Stimulated activated CD4-positive, alpha-beta T cell treated with anti-CD3 and anti-CD28 coated beads, Interleukin-1b, Interleukin-23, amount 100 ng/mL, for 1 hour (primary cell): ENCODE results near the gene DNAJC19.
"Not testable (repeated sequence)": the region's sequence is repeated elsewhere in the genome, so short reads cannot be mapped to it uniquely, and the experiment has no call there.

Experiments
- DNase-seq, 2 donors: peaks; one replicate each; pipeline ENCODE4 v3.0.0-alpha.2; 2020; ENCODE audit warnings: low read depth in 2 of 2

DNAJC19 gene

DNA sequence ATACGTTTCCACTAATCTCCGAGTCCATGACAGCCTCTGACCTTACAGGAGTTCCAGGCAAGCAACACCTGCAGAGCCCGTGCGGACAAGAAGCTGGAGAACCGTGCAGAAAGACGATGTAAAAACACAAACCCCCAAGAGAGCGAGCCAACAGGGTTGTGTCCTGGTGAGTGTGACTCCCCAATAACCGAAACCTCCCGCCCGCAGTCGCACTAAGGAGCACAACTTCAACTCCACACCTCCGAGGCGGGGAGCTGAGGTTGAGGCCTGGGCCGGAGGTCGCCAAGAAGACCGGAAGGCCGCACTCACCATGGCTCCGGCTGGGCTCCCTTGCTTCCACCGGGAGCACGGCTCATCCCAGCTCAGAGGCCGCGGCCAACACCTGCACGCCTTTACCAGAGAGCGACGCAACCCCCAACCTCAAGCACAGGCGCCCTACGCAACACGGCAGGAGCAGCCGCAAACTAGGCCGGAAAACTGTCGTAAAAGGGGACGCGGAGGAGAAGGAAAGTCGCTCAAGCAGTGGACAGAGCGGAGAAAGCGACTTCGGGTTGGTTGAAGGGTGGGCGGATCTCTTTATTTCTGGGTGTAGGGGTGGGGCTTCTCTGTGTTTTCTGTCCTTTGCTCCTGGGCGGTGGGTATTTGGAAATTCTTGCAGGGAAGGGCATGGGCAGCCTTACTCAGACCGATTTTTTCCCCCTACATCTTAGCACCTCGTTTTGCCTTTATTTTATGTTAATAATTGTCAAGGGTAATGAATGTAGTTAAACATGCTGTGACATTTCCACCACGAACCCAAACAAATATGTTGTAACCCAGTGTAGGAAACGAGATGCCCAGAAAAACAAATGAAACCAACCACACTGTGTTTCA, at the start of gene DNAJC19:
TSS of gene DNAJC19 (minus strand) at position 446 of the 873 bp plus-strand sequence. CDS start at position 312, 134 bp downstream.
- peak; percentile 74 to 75 for DNase-seq

DNA sequence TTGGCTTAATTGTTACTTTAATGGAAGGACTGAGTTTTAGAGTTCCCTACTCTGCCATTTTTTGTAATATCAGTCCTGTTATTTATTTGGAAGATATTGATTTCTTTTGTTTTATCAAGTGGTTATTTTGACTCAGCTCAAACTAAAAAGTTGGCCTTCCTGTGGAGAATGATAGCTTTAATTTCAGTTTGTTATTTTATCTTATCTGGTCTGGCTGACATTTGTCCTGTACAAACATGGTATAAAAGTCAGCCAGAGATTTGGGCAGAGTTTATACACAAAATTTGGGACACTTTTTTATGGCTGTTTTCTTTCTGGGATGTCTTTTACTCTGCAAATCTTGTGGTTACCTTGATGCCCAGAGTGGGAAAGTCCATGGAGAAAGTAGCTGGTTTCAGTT, 41.4 kb upstream of the DNAJC19 start:
- DNase-seq, result no peak

DNA sequence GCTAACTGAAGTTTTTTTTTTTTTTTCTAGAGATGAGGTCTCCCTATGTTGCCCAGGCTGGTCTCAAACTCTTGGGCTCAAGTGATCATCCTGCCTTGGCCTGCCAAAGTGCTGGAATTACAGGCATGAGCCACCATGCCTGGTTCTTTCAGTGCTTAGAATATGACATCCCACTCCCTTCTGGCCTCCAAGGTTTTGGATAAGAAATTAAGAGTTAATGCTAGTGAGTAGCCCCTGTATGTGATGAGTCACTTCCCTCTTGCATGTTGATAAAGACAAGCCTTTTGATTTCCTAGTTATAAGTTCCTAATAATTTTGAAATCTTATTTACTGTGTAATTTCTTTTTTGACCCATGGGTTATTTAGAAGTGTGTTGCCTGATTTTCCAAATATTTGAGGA, 35.7 kb upstream of the DNAJC19 start:
- DNase-seq, result no peak

GRCh38 chr3:181017690-181018089, 28.2 kb upstream of the DNAJC19 start:
- no peak for DNase-seq

DNA sequence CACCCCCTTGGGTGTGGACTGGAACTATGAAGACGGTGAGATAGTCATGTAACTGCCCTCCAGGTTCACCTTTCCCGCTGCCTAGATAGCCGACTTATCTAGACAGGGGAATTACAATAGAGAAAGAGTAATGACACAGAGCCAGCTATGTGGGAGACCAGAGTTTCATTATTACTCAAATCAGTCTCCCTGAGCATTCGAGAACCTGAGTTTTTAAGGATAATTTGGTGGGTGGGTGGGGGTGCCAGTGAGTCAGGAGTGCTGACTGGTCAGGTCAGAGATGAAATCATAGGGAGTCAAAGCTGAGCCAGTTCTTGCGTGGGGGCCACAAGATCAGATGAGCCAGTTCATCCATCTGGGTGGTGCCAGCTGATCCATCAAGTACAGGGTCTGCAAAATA, 19.7 kb upstream of the DNAJC19 start:
- DNase-seq, result no peak

DNA sequence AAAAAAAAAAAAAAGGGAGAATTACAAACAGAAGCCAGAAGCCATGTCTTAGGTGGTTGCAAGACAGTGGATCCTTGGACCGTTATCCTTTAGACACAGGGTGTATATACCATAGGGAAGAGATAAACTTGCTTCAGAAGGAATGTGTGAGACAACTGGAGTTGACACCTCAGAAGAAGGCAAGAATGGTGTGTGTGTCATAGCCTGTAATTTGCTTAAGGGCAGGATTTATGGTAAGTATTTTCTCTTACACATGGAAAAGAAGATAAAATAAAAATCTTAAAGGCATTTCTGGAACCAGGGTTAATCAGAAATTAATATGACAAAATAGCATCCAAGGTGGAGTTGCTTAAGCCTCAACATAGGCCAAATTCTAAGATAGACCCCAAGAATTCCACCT, 19.3 kb upstream of the DNAJC19 start:
- no peak for DNase-seq

DNA sequence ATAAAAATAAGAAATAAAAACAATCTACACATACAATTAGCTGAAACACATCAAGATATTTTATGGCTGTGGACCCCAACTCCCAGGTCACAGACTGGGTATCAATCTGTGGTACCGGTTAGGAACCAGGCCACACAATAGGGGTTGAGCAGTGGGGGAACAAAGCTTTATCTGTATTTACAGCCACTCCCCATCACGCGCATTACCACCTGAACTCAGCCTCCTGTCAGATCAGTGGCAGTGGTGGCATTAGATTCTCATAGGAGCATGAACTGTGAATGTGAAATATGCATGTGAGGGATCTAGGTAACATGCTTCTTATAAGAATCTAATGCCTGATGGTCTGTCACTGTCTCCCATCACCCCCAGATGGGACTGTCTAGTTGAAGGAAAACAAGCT, 17.7 kb upstream of the DNAJC19 start:
- no peak for DNase-seq

DNA sequence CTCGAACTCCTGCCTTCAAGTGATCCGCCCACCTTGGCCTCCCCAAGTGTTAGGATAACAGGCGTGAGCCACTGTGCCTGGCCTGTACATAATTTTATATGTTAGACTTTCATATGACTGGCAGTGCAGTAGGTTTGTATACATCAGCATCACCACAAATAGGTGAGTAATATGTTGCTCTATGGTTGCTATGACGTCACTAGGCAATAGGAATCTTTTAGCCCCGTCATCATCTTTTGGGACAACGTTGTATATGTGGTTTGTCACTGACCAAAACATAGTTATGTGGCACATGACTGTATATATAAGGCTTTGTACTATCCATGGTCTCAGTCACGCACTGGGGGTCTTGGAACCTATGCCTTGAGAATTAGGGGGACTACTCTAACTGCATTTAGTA, 17.0 kb upstream of the DNAJC19 start:
- DNase-seq, result no peak

DNA sequence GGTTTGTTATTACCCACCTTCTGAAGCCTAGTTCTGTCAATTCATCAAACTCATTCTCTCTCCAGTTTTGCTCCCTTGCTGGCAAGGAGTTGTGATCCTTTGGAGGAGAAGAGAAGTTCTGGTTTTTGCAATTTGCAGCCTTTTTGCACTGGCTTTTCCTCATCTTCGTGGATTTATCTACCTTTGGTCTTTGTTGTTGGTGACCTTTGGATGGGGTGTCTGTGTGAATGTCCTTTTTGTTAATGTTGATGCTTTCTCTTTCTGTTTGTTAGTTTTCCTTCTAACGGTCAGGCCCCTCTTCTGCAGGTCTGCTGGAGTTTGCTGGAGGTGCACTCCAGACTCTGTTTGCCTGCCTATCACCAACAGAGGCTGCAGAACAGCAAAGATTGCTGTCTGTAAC, 13.9 kb upstream of the DNAJC19 start:
- DNase-seq, result not testable (repeated sequence)

DNA sequence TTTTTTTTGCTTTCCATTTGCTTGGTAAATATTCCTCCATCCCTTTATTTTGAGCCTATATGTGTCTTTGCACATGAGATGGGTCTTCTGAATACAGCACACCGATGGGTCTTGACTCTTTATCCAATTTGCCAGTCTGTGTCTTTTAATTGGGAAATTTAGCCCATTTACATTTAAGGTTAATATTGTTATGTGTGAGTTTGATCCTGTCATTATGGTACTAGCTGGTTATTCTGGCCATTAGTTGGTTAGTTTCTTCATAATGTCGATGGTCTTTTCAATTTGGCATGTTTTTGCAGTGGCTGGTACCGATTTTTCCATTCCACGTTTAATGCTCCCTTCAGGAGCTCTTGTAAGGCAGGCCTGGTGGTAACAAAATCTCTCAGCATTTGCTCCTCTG, 12.8 kb upstream of the DNAJC19 start:
- not testable (repeated sequence) for DNase-seq

GRCh38 chr3:180996415-180996932, 6.9 kb upstream of the DNAJC19 start:
- DNase-seq, result no peak

- no peak for DNase-seq
These were observed 969 bp upstream of the DNAJC19 start for GRCh38 chr3:180990505-180990904.

DNA sequence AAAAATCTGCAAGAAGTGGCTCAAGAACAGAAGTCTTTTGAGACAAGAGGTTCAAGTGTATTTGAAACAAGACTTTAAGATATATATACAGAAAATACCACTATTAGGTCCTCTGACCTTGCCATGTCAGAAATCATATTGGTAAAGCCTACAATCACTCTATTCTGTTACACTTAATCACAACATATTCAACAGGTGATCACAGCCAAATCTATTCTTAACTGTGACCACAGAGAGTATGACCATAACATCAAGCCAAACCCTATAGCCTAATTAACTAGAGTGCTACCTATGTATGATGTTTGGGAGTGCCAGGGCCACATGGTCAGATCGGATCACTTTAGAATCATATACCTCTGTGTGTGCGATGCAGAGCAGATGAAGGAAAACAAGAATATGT, 2.2 kb downstream of the DNAJC19 start:
- DNase-seq, result no peak

DNA sequence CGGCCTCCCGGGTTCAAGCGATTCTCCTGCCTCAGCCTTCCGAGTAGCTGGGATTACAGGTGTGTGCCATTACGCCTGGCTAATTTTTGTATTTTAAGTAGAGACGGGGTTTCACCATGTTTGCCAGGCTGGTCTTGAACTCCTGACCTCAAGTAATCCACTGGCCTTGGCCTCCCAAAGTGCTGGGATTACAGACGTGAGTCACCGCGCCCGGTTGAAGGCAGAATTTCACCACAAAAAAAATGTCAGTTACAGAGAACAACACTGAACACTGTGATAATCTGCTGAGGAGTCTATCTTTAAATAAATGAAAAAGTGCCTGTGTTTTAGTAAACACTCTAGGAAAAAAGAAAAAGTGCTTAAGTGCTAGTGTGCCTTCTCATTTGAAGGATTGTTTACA, 3.2 kb downstream of the DNAJC19 start:
- not testable (repeated sequence) for DNase-seq

DNA sequence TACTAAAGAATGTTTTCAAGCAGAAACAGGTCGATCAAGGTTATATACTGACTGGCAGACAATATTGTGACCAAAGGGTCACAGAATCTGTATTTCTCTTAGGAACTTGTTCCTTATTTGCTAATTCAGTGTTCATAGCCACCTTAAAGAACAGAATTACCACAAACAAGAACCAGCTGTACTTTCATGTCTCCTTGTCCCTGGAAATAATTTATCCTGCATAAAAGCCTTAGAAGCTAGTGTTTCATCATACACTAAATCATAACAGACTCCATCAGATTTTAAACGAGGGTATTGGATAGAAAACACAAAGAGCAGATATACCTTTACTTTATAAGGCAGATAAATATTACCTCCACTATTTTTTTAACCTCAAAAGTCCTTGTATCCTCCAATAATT, 6.4 kb downstream of the DNAJC19 start:
- no peak for DNase-seq

GRCh38 chr3:180981912-180982311, 7.6 kb downstream of the DNAJC19 start:
- no peak for DNase-seq

DNA sequence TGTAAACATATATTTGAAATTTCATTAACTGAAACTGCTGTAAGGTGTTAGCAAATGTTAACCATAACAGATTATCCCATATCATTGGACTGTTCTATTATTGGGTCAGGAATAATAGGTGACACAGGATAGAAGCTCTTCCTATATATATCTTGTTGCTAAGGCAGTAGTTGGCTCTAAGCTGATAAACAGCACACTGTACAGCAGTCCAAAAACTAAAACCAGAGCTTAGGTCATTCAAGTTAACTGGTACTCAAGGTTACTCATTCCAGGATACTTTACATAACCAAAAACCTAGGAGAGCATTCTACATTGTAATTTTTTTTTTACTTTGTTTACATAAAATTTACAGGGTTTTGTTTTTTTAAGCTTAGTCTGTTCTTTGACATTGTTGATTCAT, 8.9 kb downstream of the DNAJC19 start:
- DNase-seq, result no peak

DNA sequence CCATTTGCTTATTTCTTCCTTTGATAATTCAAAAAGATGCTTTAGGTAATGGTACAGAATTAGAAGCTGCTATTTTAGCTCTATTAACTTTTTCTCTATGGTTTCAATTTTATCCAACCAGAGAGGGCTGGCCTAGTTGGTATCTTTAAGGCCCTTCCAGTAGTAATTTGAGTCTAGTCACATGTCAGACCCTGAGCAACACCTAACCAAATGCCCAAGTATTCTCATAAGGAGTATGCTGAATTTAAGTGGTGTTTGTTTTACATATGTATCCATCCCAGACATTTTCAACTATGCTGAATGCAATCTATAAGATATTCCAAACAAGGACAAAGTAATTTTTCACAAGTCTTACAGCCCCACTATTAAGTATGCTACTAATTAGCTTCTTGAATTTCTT, 9.6 kb downstream of the DNAJC19 start:
- DNase-seq, result no peak

GRCh38 chr3:180977498-180977897, 12.0 kb downstream of the DNAJC19 start:
- DNase-seq, result no peak

DNA sequence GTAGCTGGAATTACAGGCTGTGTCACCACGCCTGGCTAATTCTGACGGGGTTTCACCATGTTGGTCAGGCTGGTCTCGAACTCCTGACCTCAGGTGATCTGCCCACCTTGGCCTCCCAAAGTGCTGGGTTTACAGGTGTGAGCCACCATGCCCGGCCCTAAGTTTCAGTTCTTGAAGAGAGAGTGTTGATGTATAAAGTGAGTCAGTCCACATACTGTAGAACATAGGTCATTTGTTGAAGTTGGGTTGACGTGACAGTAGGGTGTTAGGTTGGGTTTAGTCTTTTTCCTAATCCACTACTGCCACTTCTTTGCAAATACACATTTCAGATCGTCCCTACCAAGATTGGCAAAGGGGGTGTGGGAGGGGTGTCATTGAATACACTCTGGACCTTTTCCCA, 15.2 kb downstream of the DNAJC19 start:
- DNase-seq, result no peak

DNA sequence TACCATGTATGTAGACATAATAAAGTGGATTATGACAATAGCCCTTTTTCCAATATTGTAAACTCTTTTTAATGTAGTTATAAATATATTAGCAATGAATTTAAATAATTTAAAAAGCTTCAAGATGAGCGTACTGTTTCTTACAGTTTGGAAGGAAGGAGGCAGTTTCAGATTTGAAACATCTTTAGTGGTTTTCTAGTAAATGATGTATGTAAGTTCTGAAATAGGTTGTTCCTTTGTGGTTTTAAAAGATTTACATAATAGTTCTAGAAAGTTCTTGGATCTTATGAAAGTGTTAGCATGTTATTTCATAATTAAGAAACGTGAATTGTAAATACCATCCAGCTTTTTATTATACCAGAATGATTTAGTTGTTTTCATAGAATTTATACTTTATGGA, 16.0 kb downstream of the DNAJC19 start:
- no peak for DNase-seq

GRCh38 chr3:180970931-180971330, 18.6 kb downstream of the DNAJC19 start:
- no peak for DNase-seq

DNA sequence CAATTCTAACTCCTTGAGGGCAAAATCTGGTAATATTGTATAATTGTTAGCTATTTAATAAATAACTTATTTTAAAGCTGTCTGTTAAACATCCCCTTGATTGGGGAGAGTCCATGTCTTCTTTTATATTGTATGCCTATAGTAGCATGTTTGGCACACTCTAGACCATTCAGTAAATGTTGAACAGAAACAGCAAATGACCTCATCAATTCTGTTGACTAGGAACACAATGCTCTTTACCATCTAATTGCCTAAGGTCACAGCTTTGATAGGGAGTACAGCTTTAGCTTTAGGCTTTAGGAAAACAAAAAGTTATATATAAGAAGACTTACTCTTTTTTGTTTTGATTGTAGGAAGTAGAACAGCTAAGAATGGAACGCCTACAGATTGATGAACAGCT, 27.0 kb downstream of the DNAJC19 start:
- DNase-seq, result no peak

DNA sequence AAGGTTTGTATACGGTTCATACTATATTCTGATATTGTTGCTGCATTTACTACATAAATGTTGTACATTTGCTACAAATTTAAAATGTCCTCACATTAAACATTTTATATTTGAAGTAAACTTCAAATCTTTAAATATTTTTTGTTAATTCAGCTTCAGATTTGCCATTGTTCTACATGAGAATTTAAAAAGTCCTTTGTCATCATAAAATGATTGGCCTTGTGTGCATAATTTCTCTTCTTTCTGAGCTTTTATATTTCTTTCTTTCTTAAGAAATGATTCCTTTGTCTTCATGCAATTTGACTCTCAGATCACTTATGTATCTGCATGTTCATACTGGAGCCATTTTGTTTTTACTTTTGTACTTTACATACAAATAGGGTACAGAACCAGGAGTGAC, 28.0 kb downstream of the DNAJC19 start:
- no peak for DNase-seq
